H1 (cell line): Measurements from ENCODE around the gene RHOG. TPM values are rescaled to one million over a fixed set of nuclear protein-coding genes. Genes with fewer than 3 reads are reported as not detected.

Experiments
- CTCF ChIA-PET: fragments of 300-600 bp; sonication (Branson Sonifier 250); formaldehyde crosslinking; loops from one replicate; lab custom pipeline; 2021; ENCODE audit not compliant: partially characterized antibody; lab: Charles Lee
- POLR2A ChIA-PET: fragments of 300-600 bp; sonication (Branson Sonifier 250); formaldehyde crosslinking; loops from one replicate; lab custom pipeline; 2021; ENCODE audit warnings: inconsistent platforms; ENCODE audit not compliant: partially characterized antibody; lab: Charles Lee
- DNase-seq, 2 experiments: peaks; one replicate each; pipeline versions ENCODE4 v3.0.0 to v3.0.0-alpha.2; 2010 to 2022; ENCODE audit warnings: low spot score in 2 of 2, low read depth in 1 of 2, mixed read lengths in 1 of 2
- FAIRE-seq: peaks from 2 replicates; lab custom pipeline; 2011; peaks lifted over from hg19 to GRCh38; lab: Jason Lieb, UNC
- H2AFZ ChIP-seq: 2 replicates; pipeline ENCODE4 v1.8.1; 2012; ENCODE audit warnings: low read length, inconsistent platforms
- H2AK5ac ChIP-seq: 2 replicates; pipeline ENCODE4 v1.6.1; 2013; ENCODE audit warnings: low read depth, low read length
- H2BK120ac ChIP-seq: replicated peaks from 2 replicates; pipeline ENCODE3; 2013; ENCODE audit warnings: low read depth, low read length, inconsistent platforms
- H2BK12ac ChIP-seq: 2 replicates; pipeline ENCODE4 v1.6.1; 2013; ENCODE audit warnings: low read depth, low read length
- H2BK15ac ChIP-seq: 2 replicates; pipeline ENCODE4 v1.6.1; 2013; ENCODE audit warnings: low read length
- H2BK20ac ChIP-seq: 2 replicates; pipeline ENCODE4 v1.6.1; 2013; ENCODE audit warnings: low read length
- H2BK5ac ChIP-seq: 2 replicates; pipeline ENCODE4 v1.6.1; 2013; ENCODE audit warnings: low read depth, low read length
- H3K14ac ChIP-seq: 2 replicates; pipeline ENCODE4 v1.6.1; 2013; ENCODE audit warnings: inconsistent platforms; ENCODE audit not compliant: insufficient read length
- H3K18ac ChIP-seq: 2 replicates; pipeline ENCODE4 v1.6.1; 2013; ENCODE audit warnings: low read length; ENCODE audit errors: extremely low read depth
- H3K23ac ChIP-seq: 2 replicates; pipeline ENCODE4 v1.6.1; 2013; ENCODE audit warnings: inconsistent platforms; ENCODE audit not compliant: insufficient read length
- H3K23me2 ChIP-seq: 2 replicates; pipeline ENCODE4 v1.6.1; 2013; ENCODE audit warnings: low read depth, low read length
- H3K27ac ChIP-seq: 2 replicates; pipeline ENCODE4 v1.6.1; 2011; ENCODE audit warnings: low read depth, low read length, inconsistent platforms
- H3K27me3 ChIP-seq, 4 experiments: replicated peaks in 1 of 4; 1 replicate in 1 of 4; 2 replicates in 3 of 4; pipeline versions ENCODE4 v1.6.1 to v1.8.1; 2011 to 2013; ENCODE audit warnings: low read length in 3 of 4, mild to moderate bottlenecking in 3 of 4, inconsistent platforms in 2 of 4, mixed read lengths in 2 of 4, moderate library complexity in 1 of 4; ENCODE audit not compliant: control insufficient read depth in 3 of 4, insufficient read depth in 3 of 4; ENCODE audit errors: extremely low read depth in 1 of 4
- H3K36me3 ChIP-seq, 4 experiments: 2 replicates each; pipeline versions ENCODE4 v1.6.1 to v1.8.1; 2011 to 2013; ENCODE audit warnings: mild to moderate bottlenecking in 4 of 4, low read length in 3 of 4, moderate library complexity in 2 of 4, control low read depth in 1 of 4, inconsistent platforms in 1 of 4; ENCODE audit not compliant: insufficient read depth in 4 of 4, control insufficient read depth in 2 of 4
- H3K4ac ChIP-seq: replicated peaks from 2 replicates; pipeline ENCODE3; 2013; ENCODE audit warnings: low read length, low read depth, mixed read lengths, inconsistent platforms; ENCODE audit not compliant: insufficient read length
- H3K4me1 ChIP-seq, 4 experiments: replicated peaks in 1 of 4; 1 replicate in 1 of 4; 2 replicates in 3 of 4; pipeline versions ENCODE4 v1.6.1 to v1.8.1; 2011 to 2013; ENCODE audit warnings: low read length in 3 of 4, inconsistent platforms in 2 of 4, mixed read lengths in 1 of 4; ENCODE audit not compliant: insufficient read depth in 4 of 4, control insufficient read depth in 3 of 4
- H3K4me2 ChIP-seq, 2 experiments: 2 replicates each; pipeline versions ENCODE4 v1.6.1 to v1.8.1; 2011 to 2013; ENCODE audit warnings: low read depth in 2 of 2, low read length in 2 of 2, control low read depth in 1 of 2, inconsistent platforms in 1 of 2, mild to moderate bottlenecking in 1 of 2; ENCODE audit not compliant: insufficient read depth in 1 of 2
- H3K4me3 ChIP-seq, 4 experiments: fragments of 200-600, 300-600 bp in 1 of 4; sonication (generic), shearing (Covaris generic), sonication (Bioruptor Twin) in 1 of 4; 2 replicates each; pipeline versions ENCODE4 v1.5.1 to v1.8.1; 2011 to 2016; ENCODE audit warnings: low read length in 4 of 4, low read depth in 3 of 4, control low read depth in 2 of 4, inconsistent platforms in 2 of 4, mild to moderate bottlenecking in 2 of 4, mixed read lengths in 1 of 4, moderate library complexity in 1 of 4; ENCODE audit not compliant: insufficient read depth in 2 of 4; ENCODE audit errors: extremely low read depth in 1 of 4
- H3K56ac ChIP-seq: replicated peaks from 2 replicates; pipeline ENCODE3; 2013; ENCODE audit warnings: low read depth, mild to moderate bottlenecking, mixed read lengths, low read length, inconsistent platforms; ENCODE audit not compliant: insufficient read length
- H3K79me1 ChIP-seq: 2 replicates; pipeline ENCODE4 v1.6.1; 2013; ENCODE audit warnings: low read depth, low read length, control low read depth
- H3K79me2 ChIP-seq, 2 experiments: 2 replicates each; pipeline versions ENCODE4 v1.6.1 to v1.8.1; 2012 to 2013; ENCODE audit warnings: low read length in 2 of 2, mild to moderate bottlenecking in 2 of 2, inconsistent platforms in 1 of 2; ENCODE audit not compliant: insufficient read depth in 2 of 2, control insufficient read depth in 1 of 2
- H3K9ac ChIP-seq, 4 experiments: replicated peaks in 1 of 4; 1 replicate in 1 of 4; 2 replicates in 3 of 4; pipeline versions ENCODE4 v1.6.1 to v1.8.1; 2011 to 2013; ENCODE audit warnings: low read depth in 3 of 4, low read length in 3 of 4, control low read depth in 2 of 4, mild to moderate bottlenecking in 2 of 4, moderate library complexity in 2 of 4, inconsistent platforms in 1 of 4; ENCODE audit errors: extremely low read depth in 1 of 4
- H3K9me3 ChIP-seq, 2 experiments: 2 replicates each; pipeline versions ENCODE4 v1.6.1 to v1.8.1; 2012 to 2013; ENCODE audit warnings: mild to moderate bottlenecking in 2 of 2, moderate library complexity in 2 of 2, control low read depth in 1 of 2, inconsistent platforms in 1 of 2, low read depth in 1 of 2, low read length in 1 of 2, mixed read lengths in 1 of 2; ENCODE audit not compliant: insufficient read depth in 2 of 2
- H4K20me1 ChIP-seq, 2 experiments: replicated peaks in 1 of 2; 2 replicates each; pipeline versions ENCODE3 to v1.8.1; 2011 to 2013; ENCODE audit warnings: inconsistent platforms in 2 of 2, low read length in 2 of 2, mild to moderate bottlenecking in 1 of 2; ENCODE audit not compliant: insufficient read depth in 2 of 2, control insufficient read depth in 1 of 2
- H4K5ac ChIP-seq: 2 replicates; pipeline ENCODE4 v1.6.1; 2013; ENCODE audit warnings: low read length, low read depth, mixed read lengths, inconsistent platforms; ENCODE audit not compliant: insufficient read length
- H4K8ac ChIP-seq: 2 replicates; pipeline ENCODE4 v1.8.0; 2013; ENCODE audit warnings: mild to moderate bottlenecking, moderate library complexity, low read length, inconsistent platforms; ENCODE audit not compliant: insufficient read depth; ENCODE audit errors: extremely low read depth
- H4K91ac ChIP-seq: replicated peaks from 2 replicates; pipeline ENCODE3; 2013; ENCODE audit warnings: low read length, mixed read lengths, inconsistent platforms; ENCODE audit not compliant: insufficient read length
- CTCF ChIP-seq, 3 experiments: IDR thresholded peaks; 1 replicate in 2 of 3; 2 replicates in 1 of 3; pipeline versions ENCODE4 v1.5.1 to v1.6.1; 2011; ENCODE audit warnings: low read length in 3 of 3, mild to moderate bottlenecking in 3 of 3, inconsistent platforms in 2 of 3, low read depth in 1 of 3, moderate library complexity in 1 of 3; ENCODE audit not compliant: insufficient read depth in 1 of 3; ENCODE audit errors: control extremely low read depth in 1 of 3
- EP300 ChIP-seq, 2 experiments: IDR thresholded peaks; 1 replicate in 1 of 2; 2 replicates in 1 of 2; pipeline ENCODE4 v1.6.1; 2011 to 2012; ENCODE audit warnings: low read depth in 2 of 2, low read length in 2 of 2, mild to moderate bottlenecking in 2 of 2, borderline replicate concordance in 1 of 2, inconsistent platforms in 1 of 2, moderate library complexity in 1 of 2
- MAFK ChIP-seq: IDR thresholded peaks from 2 replicates; pipeline ENCODE4 v1.6.1; 2012; ENCODE audit warnings: low read depth, mild to moderate bottlenecking, improper control_type of control experiment, low read length
- RAD21 ChIP-seq, 2 experiments: IDR thresholded peaks in 1 of 2; conservative IDR thresholded peaks in 1 of 2; 2 replicates each; pipeline ENCODE4 v1.6.1; 2011; ENCODE audit warnings: low read depth in 2 of 2, low read length in 2 of 2, improper control_type of control experiment in 1 of 2, inconsistent platforms in 1 of 2, mild to moderate bottlenecking in 1 of 2, moderate library complexity in 1 of 2
- SP4 ChIP-seq: IDR thresholded peaks from 2 replicates; pipeline ENCODE4 v1.6.1; 2012; ENCODE audit warnings: low read length, inconsistent platforms
- TBP ChIP-seq: IDR thresholded peaks from 2 replicates; pipeline ENCODE4 v1.6.1; 2011; ENCODE audit warnings: low read depth, low read length, improper control_type of control experiment
- YY1 ChIP-seq: IDR thresholded peaks from 2 replicates; pipeline ENCODE4 v1.6.1; 2011; ENCODE audit warnings: low read depth, mild to moderate bottlenecking, low read length
- WGBS, 2 experiments: shearing (Covaris generic) in 1 of 2; methylation state at CpG; one replicate each; pipeline versions ENCODE4 v1.1.6 to v1.1.7; 2013 to 2015; ENCODE audit warnings: low lambda C conversion rate in 2 of 2, mixed read lengths in 2 of 2, inconsistent platforms in 1 of 2, low coverage in 1 of 2, missing lambda C conversion rate in 1 of 2; ENCODE audit not compliant: insufficient replicate concordance in 2 of 2, insufficient coverage in 1 of 2, insufficient read length in 1 of 2; ENCODE audit errors: extremely low coverage in 1 of 2, missing lambda C conversion rate in 1 of 2; 5-methylcytosine and 5-hydroxymethylcytosine counted together
- polyA plus RNA-seq, 7 experiments: library from polyadenylated mRNA; depleted of rRNA in 3 of 7; stranded (reverse) in 5 of 7; unstranded in 2 of 7; fragments of >200 nt in 5 of 7; fragments of 200-250 nt in 2 of 7; gene quantifications; 1 replicate in 5 of 7; 2 replicates in 1 of 7; 4 replicates in 1 of 7; pipeline versions ENCODE4 v1.2.1 to v1.2.3, GENCODE V29; 2011 to 2013; ENCODE audit warnings: missing spikeins in 2 of 7, mixed read lengths in 2 of 7
- total RNA-seq: library from RNA; stranded (reverse); fragmentation: NEBNext Ultra II Directional; extraction: Animal tissue kit (Norgen Biotek cat#: 25700); gene quantifications from 2 replicates; pipeline ENCODE4 v1.2.1, GENCODE V29; 2021

The RHOG gene
- total and polyA plus RNA-seq, 2 of the 8 experiments (the other 6 are each of a cell fraction or from before 2014, with no cell fraction given), result 28.3 to 69.6 TPM

- Histone ChIP-seq H3K79me2 (peaks cover 0 to under 1% of the 10 kb centered on the region in 2 experiments; a peak in 1 of 4 replicates), H3K14ac (no peak overlapping the region), H2BK120ac (no peak overlapping the region), H3K9me3 (no peaks in the 10 kb centered on the region), H2BK20ac (peak overlapping the region; percentile 53; the same call in 1 of the 2 replicates), H3K4me2 (peak overlapping the region in 1 of 2 experiments; percentile 3; a peak in 2 of 4 replicates), H3K18ac (peak overlapping the region; percentile 67), H3K4me3 (no peak overlapping the region), H3K27ac (peak overlapping the region; percentile 22; the same call in 1 of the 2 replicates), H3K79me1 (no peaks in the 10 kb centered on the region; the same call in 1 of the 2 replicates), H2BK15ac (no peak overlapping the region), H2AK5ac (no peak overlapping the region), H3K4me1 (peaks cover 22 to 32% (median 24%) of the 10 kb centered on the region in 4 experiments), H2AFZ (no peak overlapping the region), H4K20me1 (peaks cover 0 to 2% of the 10 kb centered on the region in 2 experiments), H3K27me3 (no peaks in the 10 kb centered on the region), H2BK12ac (no peak overlapping the region), H3K23ac (no peak overlapping the region), H2BK5ac (0 out of 2 replicates have a peak overlapping the region, but pooled peaks have one; percentile 3), H3K23me2 (peaks cover 2% of the 10 kb centered on the region; the same call in 1 of the 2 replicates), H3K9ac (no peak overlapping the region), H4K5ac (no peak overlapping the region), H3K56ac (no peak overlapping the region), H4K8ac (no peak overlapping the region), H3K36me3 (peaks cover 4 to 14% (median 7%) of the 10 kb centered on the region in 4 experiments; a peak in 5 of 8 replicates), H4K91ac (no peak overlapping the region), H3K4ac (peak overlapping the region; percentile 10)
- POLR2A ChIA-PET, result interaction anchor here (0.7 to 3.3 kb wide), 4 partner anchors 15 to 270 kb away, joined by 3 to 29 read pairs (median 6); partner anchors contain the start of genes PGAP2, RHOG and RRM1
- 59% methylated on average over 18 of the region's 18 CpGs; no CpG with 5 or more reads in 1 of the 2 experiments for WGBS, 2 experiments
- FAIRE-seq, result peak; percentile 94
- DNase-seq, result peak; percentile 75 to 96
- CTCF ChIA-PET, result interaction anchor here (0.6 to 3.3 kb wide), 11 partner anchors 9 to 327 kb away, joined by 3 to 61 read pairs (median 4); partner anchors contain the start of genes PGAP2 and RHOG
- TF ChIP-seq SP4, result no peak
- TF ChIP-seq RAD21 (IDR thresholded peaks at IDR 0.05 in 1 of 2, conservative IDR thresholded peaks at IDR 0.05 in 1 of 2; ENCODE audit: low read depth in 2 of 2, low read length in 2 of 2), result peak; percentile 77 to 80
- 0 out of 2 replicates have a peak, but pooled peaks have one; percentile 32 for TF ChIP-seq YY1
- TF ChIP-seq CTCF (IDR thresholded peaks at IDR 0.05; ENCODE audit: control extremely low read depth in 1 of 3, insufficient read depth in 1 of 3, low read depth in 1 of 3, low read length in 3 of 3), result peak; percentile 99 to 100 (median 100)
- TF ChIP-seq EP300 (IDR thresholded peaks at IDR 0.05; ENCODE audit: borderline replicate concordance in 1 of 2, low read depth in 2 of 2, low read length in 2 of 2), result no peak
- peak; percentile 46; the same call in 1 of the 2 replicates for TF ChIP-seq TBP
- no peak for TF ChIP-seq MAFK
These were observed 15.9 kb downstream of the RHOG start for GRCh38 chr11:3824714-3825472.
